IPS DF 6.9 (cell line): ENCODE data around the gene MIAT.

Experiments used
- DNase-seq: peaks from one replicate; pipeline ENCODE4 v3.0.0-alpha.2; 2013; ENCODE audit warnings: low read depth, low spot score
- H3K27ac ChIP-seq: one replicate; pipeline ENCODE4 v1.5.1; 2013; ENCODE audit warnings: low read length, control low read depth
- H3K27me3 ChIP-seq: 2 replicates; pipeline ENCODE4 v1.6.1; 2013; ENCODE audit warnings: mild to moderate bottlenecking, low read length; ENCODE audit not compliant: control insufficient read depth, insufficient read depth
- H3K36me3 ChIP-seq: 2 replicates; pipeline ENCODE4 v1.6.1; 2013; ENCODE audit warnings: low read length; ENCODE audit not compliant: control insufficient read depth, insufficient read depth
- H3K4me1 ChIP-seq: 2 replicates; pipeline ENCODE4 v1.6.1; 2013; ENCODE audit warnings: low read length; ENCODE audit not compliant: control insufficient read depth, insufficient read depth
- H3K4me3 ChIP-seq: 2 replicates; pipeline ENCODE4 v1.5.1; 2013; ENCODE audit warnings: mild to moderate bottlenecking, low read length
- H3K9me3 ChIP-seq: 2 replicates; pipeline ENCODE4 v1.6.1; 2013; ENCODE audit warnings: low read length, inconsistent platforms; ENCODE audit not compliant: control insufficient read depth, insufficient read depth
- WGBS: extraction: QIAGEN DNeasy Blood & Tissue Kit; methylation state at CpG from one replicate; pipeline ENCODE4 v1.1.7; 2013; ENCODE audit warnings: mixed read lengths, missing lambda C conversion rate; ENCODE audit not compliant: insufficient read length, insufficient coverage; 5-methylcytosine and 5-hydroxymethylcytosine counted together

Gene MIAT

GRCh38 chr22:26632422-26633155 lies 24.8 kb upstream of the MIAT start:
- Histone ChIP-seq H3K4me3 (no peak overlapping the region), H3K9me3 (no peaks in the 10 kb centered on the region), H3K36me3 (no peaks in the 10 kb centered on the region), H3K27ac (no peak overlapping the region), H3K27me3 (no peaks in the 10 kb centered on the region), H3K4me1 (no peaks in the 10 kb centered on the region; the same call in 1 of the 2 replicates)
- no peak for DNase-seq
- WGBS, result no CpG with 5 or more reads among the region's 8 CpGs

- WGBS, result no CpG with 5 or more reads among the region's 3 CpGs
- no peak for DNase-seq
- H3K4me3 ChIP-seq, result no peak overlapping the region
- no peaks in the 10 kb centered on the region for H3K36me3 ChIP-seq
- H3K4me1 ChIP-seq, result no peaks in the 10 kb centered on the region; the same call in 1 of the 2 replicates
- no peak overlapping the region for H3K27ac ChIP-seq
- no peaks in the 10 kb centered on the region for H3K27me3 ChIP-seq
- H3K9me3 ChIP-seq, result no peaks in the 10 kb centered on the region
Measured at GRCh38 chr22:26634189-26634588, 23.2 kb upstream of the MIAT start.

- no peaks in the 10 kb centered on the region for H3K36me3 ChIP-seq
- no peak overlapping the region for H3K4me3 ChIP-seq
- DNase-seq, result no peak
- no peak overlapping the region for H3K27ac ChIP-seq
- no CpG with 5 or more reads among the region's 2 CpGs for WGBS
- H3K4me1 ChIP-seq, result no peaks in the 10 kb centered on the region; the same call in none of the 2 replicates
- H3K9me3 ChIP-seq, result no peaks in the 10 kb centered on the region
- H3K27me3 ChIP-seq, result no peaks in the 10 kb centered on the region
Measured at GRCh38 chr22:26635117-26635516, 22.3 kb upstream of the MIAT start.

GRCh38 chr22:26636296-26636695 lies 21.1 kb upstream of the MIAT start:
- no peak for DNase-seq
- H3K4me3 ChIP-seq, result no peak overlapping the region
- H3K27ac ChIP-seq, result no peak overlapping the region
- H3K36me3 ChIP-seq, result no peaks in the 10 kb centered on the region
- H3K9me3 ChIP-seq, result no peaks in the 10 kb centered on the region
- WGBS, result no CpG with 5 or more reads among the region's 1 CpG
- no peaks in the 10 kb centered on the region for H3K27me3 ChIP-seq
- no peaks in the 10 kb centered on the region; the same call in none of the 2 replicates for H3K4me1 ChIP-seq

GRCh38 chr22:26642465-26643417 lies 14.6 kb upstream of the MIAT start:
- no CpG with 5 or more reads among the region's 8 CpGs for WGBS
- DNase-seq, result no peak

GRCh38 chr22:26643418-26644100 lies 13.8 kb upstream of the MIAT start:
- no peaks in the 10 kb centered on the region for H3K9me3 ChIP-seq
- H3K27ac ChIP-seq, result no peak overlapping the region
- no CpG with 5 or more reads among the region's 15 CpGs for WGBS
- no peaks in the 10 kb centered on the region for H3K27me3 ChIP-seq
- H3K4me3 ChIP-seq, result no peak overlapping the region
- H3K36me3 ChIP-seq, result no peaks in the 10 kb centered on the region
- DNase-seq, result no peak
- peaks cover 13% of the 10 kb centered on the region for H3K4me1 ChIP-seq

More at GRCh38 chr22:26642465-26643417, 14.6 kb upstream of the MIAT start:
- H3K4me1 ChIP-seq, result peaks cover 10% of the 10 kb centered on the region
- H3K36me3 ChIP-seq, result no peaks in the 10 kb centered on the region
- peak overlapping the region; percentile 37 for H3K27ac ChIP-seq
- no peak overlapping the region for H3K4me3 ChIP-seq
- H3K27me3 ChIP-seq, result no peaks in the 10 kb centered on the region
- H3K9me3 ChIP-seq, result no peaks in the 10 kb centered on the region

GRCh38 chr22:26646158-26646557 lies 11.2 kb upstream of the MIAT start:
- no peak for DNase-seq
- Histone ChIP-seq H3K4me3 (no peak overlapping the region), H3K9me3 (no peaks in the 10 kb centered on the region), H3K27me3 (no peaks in the 10 kb centered on the region), H3K36me3 (no peaks in the 10 kb centered on the region), H3K4me1 (peaks cover 13% of the 10 kb centered on the region), H3K27ac (no peak overlapping the region)
- no CpG with 5 or more reads among the region's 5 CpGs for WGBS

- no peak overlapping the region for H3K27ac ChIP-seq
Measured at GRCh38 chr22:26648011-26648497, 9.3 kb upstream of the MIAT start.

GRCh38 chr22:26648528-26649388 lies 8.6 kb upstream of the MIAT start:
- H3K27me3 ChIP-seq, result no peaks in the 10 kb centered on the region
- H3K4me1 ChIP-seq, result peaks cover 13% of the 10 kb centered on the region
- H3K27ac ChIP-seq, result no peak overlapping the region
- H3K9me3 ChIP-seq, result no peaks in the 10 kb centered on the region
- no peaks in the 10 kb centered on the region for H3K36me3 ChIP-seq
- no CpG with 5 or more reads among the region's 6 CpGs for WGBS
- H3K4me3 ChIP-seq, result no peak overlapping the region
- DNase-seq, result no peak

More at GRCh38 chr22:26648011-26648497, 9.3 kb upstream of the MIAT start:
- Histone ChIP-seq H3K27me3 (no peaks in the 10 kb centered on the region), H3K9me3 (no peaks in the 10 kb centered on the region), H3K4me3 (no peak overlapping the region), H3K4me1 (peaks cover 13% of the 10 kb centered on the region), H3K36me3 (no peaks in the 10 kb centered on the region)
- DNase-seq, result no peak
- WGBS, result no CpG with 5 or more reads among the region's 17 CpGs
